Neuron (in vitro differentiated cells): ENCODE results near the gene ZGPAT.

Source experiments
- H2AFZ ChIP-seq: one replicate; pipeline ENCODE4 v1.6.1; 2013; ENCODE audit warnings: low read depth, mild to moderate bottlenecking, inconsistent platforms, low read length, moderate library complexity
- H3K27me3 ChIP-seq: one replicate; pipeline ENCODE4 v1.6.1; 2013; ENCODE audit warnings: low read length; ENCODE audit not compliant: insufficient read depth
- H3K36me3 ChIP-seq: one replicate; pipeline ENCODE4 v1.6.1; 2013; ENCODE audit warnings: low read length; ENCODE audit not compliant: insufficient read depth
- H3K4me1 ChIP-seq: one replicate; pipeline ENCODE4 v1.6.1; 2013; ENCODE audit warnings: low read length; ENCODE audit not compliant: insufficient read depth
- H3K4me3 ChIP-seq: 2 replicates; pipeline ENCODE4 v1.5.1; 2013; ENCODE audit warnings: mild to moderate bottlenecking, low read length, moderate library complexity
- H3K9me3 ChIP-seq: one replicate; pipeline ENCODE4 v1.6.1; 2013; ENCODE audit warnings: low read length

ZGPAT gene

GRCh38 chr20:63739130-63740069 lies 31.6 kb downstream of the ZGPAT start, which contains the start of gene SLC2A4RG:
Gene SLC2A4RG (plus strand): TSS chr20:63739776. CDS start chr20:63739913, 137 bp downstream.
- peak within 1 kb of the TSS; percentile 65 for H2AFZ ChIP-seq
- H3K9me3 ChIP-seq = no peaks in the 10 kb centered on the region
- H3K36me3 ChIP-seq = peaks cover 44% of the 10 kb centered on the region
- no peaks in the 10 kb centered on the region for H3K27me3 ChIP-seq
- H3K4me1 ChIP-seq = peaks cover 17% of the 10 kb centered on the region
- H3K4me3 ChIP-seq = peak within 1 kb of the TSS; percentile 81

- H3K9me3 ChIP-seq = no peaks in the 10 kb centered on the region
- H3K4me1 ChIP-seq = peaks cover 17% of the 10 kb centered on the region
- no peaks in the 10 kb centered on the region for H3K27me3 ChIP-seq
- no peak overlapping the region for H2AFZ ChIP-seq
- peak overlapping the region; percentile 81 for H3K4me3 ChIP-seq
- H3K36me3 ChIP-seq = peaks cover 39% of the 10 kb centered on the region
Observed at GRCh38 chr20:63740070-63740626, 32.3 kb downstream of the ZGPAT start.

GRCh38 chr20:63740627-63741353 lies 33.0 kb downstream of the ZGPAT start:
- no peak overlapping the region for H2AFZ ChIP-seq
- no peaks in the 10 kb centered on the region for H3K9me3 ChIP-seq
- H3K36me3 ChIP-seq = peaks cover 39% of the 10 kb centered on the region
- peaks cover 17% of the 10 kb centered on the region for H3K4me1 ChIP-seq
- H3K4me3 ChIP-seq = peak overlapping the region; percentile 81
- H3K27me3 ChIP-seq = no peaks in the 10 kb centered on the region

- Histone ChIP-seq H3K9me3 (no peaks in the 10 kb centered on the region), H3K36me3 (peaks cover 38% of the 10 kb centered on the region), H3K4me3 (peak overlapping the region; percentile 81), H3K27me3 (no peaks in the 10 kb centered on the region), H3K4me1 (peaks cover 17% of the 10 kb centered on the region), H2AFZ (no peak overlapping the region)
Observed at GRCh38 chr20:63741354-63741675, 33.5 kb downstream of the ZGPAT start.

GRCh38 chr20:63741676-63742380 lies 34.0 kb downstream of the ZGPAT start:
- peak overlapping the region; percentile 81 for H3K4me3 ChIP-seq
- H3K27me3 ChIP-seq = no peaks in the 10 kb centered on the region
- H3K36me3 ChIP-seq = peaks cover 39% of the 10 kb centered on the region

GRCh38 chr20:63742381-63743024 lies 34.7 kb downstream of the ZGPAT start:
- Histone ChIP-seq H2AFZ (no peak overlapping the region), H3K36me3 (peaks cover 41% of the 10 kb centered on the region), H3K4me1 (peaks cover 17% of the 10 kb centered on the region), H3K4me3 (no peak overlapping the region), H3K9me3 (no peaks in the 10 kb centered on the region), H3K27me3 (no peaks in the 10 kb centered on the region)

More at GRCh38 chr20:63741676-63742380, 34.0 kb downstream of the ZGPAT start:
- Histone ChIP-seq H2AFZ (no peak overlapping the region), H3K4me1 (peaks cover 17% of the 10 kb centered on the region), H3K9me3 (no peaks in the 10 kb centered on the region)

GRCh38 chr20:63743210-63743970 lies 35.6 kb downstream of the ZGPAT start:
- Histone ChIP-seq H3K4me1 (peaks cover 13% of the 10 kb centered on the region), H3K9me3 (no peaks in the 10 kb centered on the region), H3K4me3 (no peak overlapping the region), H3K27me3 (no peaks in the 10 kb centered on the region), H3K36me3 (peaks cover 41% of the 10 kb centered on the region), H2AFZ (no peak overlapping the region)

GRCh38 chr20:63744158-63744557 lies 36.3 kb downstream of the ZGPAT start:
- no peaks in the 10 kb centered on the region for H3K9me3 ChIP-seq
- H3K4me1 ChIP-seq = peaks cover 9% of the 10 kb centered on the region
- H3K27me3 ChIP-seq = no peaks in the 10 kb centered on the region
- no peak overlapping the region for H2AFZ ChIP-seq
- peaks cover 41% of the 10 kb centered on the region for H3K36me3 ChIP-seq
- no peak overlapping the region for H3K4me3 ChIP-seq

GRCh38 chr20:63744574-63745423 lies 37.0 kb downstream of the ZGPAT start:
- no peak overlapping the region for H3K4me3 ChIP-seq
- H3K9me3 ChIP-seq = no peaks in the 10 kb centered on the region
- H2AFZ ChIP-seq = no peak overlapping the region
- no peaks in the 10 kb centered on the region for H3K27me3 ChIP-seq
- peaks cover 9% of the 10 kb centered on the region for H3K4me1 ChIP-seq
- H3K36me3 ChIP-seq = peaks cover 42% of the 10 kb centered on the region

GRCh38 chr20:63745424-63745805 lies 37.6 kb downstream of the ZGPAT start:
- H3K4me3 ChIP-seq = no peak overlapping the region
- H3K4me1 ChIP-seq = peaks cover 9% of the 10 kb centered on the region
- H3K36me3 ChIP-seq = peaks cover 46% of the 10 kb centered on the region
- no peaks in the 10 kb centered on the region for H3K27me3 ChIP-seq
- no peak overlapping the region for H2AFZ ChIP-seq
- no peaks in the 10 kb centered on the region for H3K9me3 ChIP-seq

GRCh38 chr20:63745961-63746731 lies 38.3 kb downstream of the ZGPAT start:
- Histone ChIP-seq H3K4me1 (peaks cover 13% of the 10 kb centered on the region), H3K36me3 (peaks cover 46% of the 10 kb centered on the region), H3K9me3 (no peaks in the 10 kb centered on the region), H3K4me3 (no peak overlapping the region), H2AFZ (no peak overlapping the region), H3K27me3 (no peaks in the 10 kb centered on the region)
